ENCODE results near the gene LCE4A. TPM values are rescaled to one million over a fixed set of nuclear protein-coding genes. Genes with fewer than 3 reads are reported as not detected.

LCE4A gene
- total and polyA plus RNA-seq, 2 experiments from 2014 or later, result not detected

DNA sequence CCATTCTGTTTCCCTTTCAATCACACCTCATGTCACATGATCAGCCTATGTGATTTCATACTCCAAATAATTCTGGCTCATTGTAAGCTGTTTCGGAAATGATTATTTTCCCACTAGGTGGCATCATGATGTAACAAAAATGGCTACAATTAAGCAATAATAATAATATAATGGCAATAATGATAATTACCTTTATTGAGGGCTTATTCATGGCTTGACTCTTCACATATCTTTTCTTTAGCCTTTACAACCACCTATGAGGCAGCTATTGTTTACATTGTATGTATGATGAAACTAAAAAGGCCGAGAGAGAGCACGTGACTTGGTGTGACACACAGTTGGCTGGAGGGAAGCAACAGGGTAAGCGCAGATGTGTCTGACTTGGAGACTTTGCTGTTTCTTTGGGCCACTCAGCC lies 37.3 kb downstream of the LCE4A start:
- no peak for ATAC-seq
- Histone ChIP-seq H3K9me2 (ENCODE audit: insufficient read depth) (peaks cover 9% of the 10 kb centered on the region; the same call in 1 of the 2 replicates), H4K20me1 (replicated peaks; ENCODE audit: insufficient read depth) (no peaks in the 10 kb centered on the region), H3K4me3 (no peak overlapping the region), H3K27ac (ENCODE audit: low read depth) (no peak overlapping the region), H3K4me1 (ENCODE audit: insufficient read depth) (peaks cover 4% of the 10 kb centered on the region), H3K4me2 (no peak overlapping the region), H2AFZ (peak overlapping the region; percentile 76; the same call in 1 of the 2 replicates), H3K36me3 (ENCODE audit: insufficient read depth) (no peaks in the 10 kb centered on the region), H3F3A (replicated peaks; ENCODE audit: low read depth) (no peaks in the 10 kb centered on the region), H3K79me2 (replicated peaks; ENCODE audit: insufficient read depth) (no peaks in the 10 kb centered on the region), H3K27me3 (ENCODE audit: insufficient read depth) (no peaks in the 10 kb centered on the region)
- no peak overlapping the region for H3K27ac Mint-ChIP-seq
- H3K36me3 Mint-ChIP-seq (ENCODE audit: low read depth), result no peaks in the 10 kb centered on the region
- no peaks in the 10 kb centered on the region for H3K27me3 Mint-ChIP-seq (ENCODE audit: insufficient read depth, low read depth, poor library complexity)
- DNase-seq (ENCODE audit: low spot score), result no peak
- no peaks in the 10 kb centered on the region; the same call in 2 of the 3 replicates for H3K9me3 Mint-ChIP-seq
- no peak overlapping the region for H3K4me3 Mint-ChIP-seq
- TF ChIP-seq, protein P1, sequence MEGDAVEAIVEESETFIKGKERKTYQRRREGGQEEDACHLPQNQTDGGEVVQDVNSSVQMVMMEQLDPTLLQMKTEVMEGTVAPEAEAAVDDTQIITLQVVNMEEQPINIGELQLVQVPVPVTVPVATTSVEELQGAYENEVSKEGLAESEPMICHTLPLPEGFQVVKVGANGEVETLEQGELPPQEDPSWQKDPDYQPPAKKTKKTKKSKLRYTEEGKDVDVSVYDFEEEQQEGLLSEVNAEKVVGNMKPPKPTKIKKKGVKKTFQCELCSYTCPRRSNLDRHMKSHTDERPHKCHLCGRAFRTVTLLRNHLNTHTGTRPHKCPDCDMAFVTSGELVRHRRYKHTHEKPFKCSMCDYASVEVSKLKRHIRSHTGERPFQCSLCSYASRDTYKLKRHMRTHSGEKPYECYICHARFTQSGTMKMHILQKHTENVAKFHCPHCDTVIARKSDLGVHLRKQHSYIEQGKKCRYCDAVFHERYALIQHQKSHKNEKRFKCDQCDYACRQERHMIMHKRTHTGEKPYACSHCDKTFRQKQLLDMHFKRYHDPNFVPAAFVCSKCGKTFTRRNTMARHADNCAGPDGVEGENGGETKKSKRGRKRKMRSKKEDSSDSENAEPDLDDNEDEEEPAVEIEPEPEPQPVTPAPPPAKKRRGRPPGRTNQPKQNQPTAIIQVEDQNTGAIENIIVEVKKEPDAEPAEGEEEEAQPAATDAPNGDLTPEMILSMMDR (conservative IDR thresholded peaks at IDR 0.05; ENCODE audit: low read depth in 2 of 2), result peak in 1 of 2 experiments; percentile 29; a peak in 2 of 4 replicates
- TF ChIP-seq, protein P2, sequence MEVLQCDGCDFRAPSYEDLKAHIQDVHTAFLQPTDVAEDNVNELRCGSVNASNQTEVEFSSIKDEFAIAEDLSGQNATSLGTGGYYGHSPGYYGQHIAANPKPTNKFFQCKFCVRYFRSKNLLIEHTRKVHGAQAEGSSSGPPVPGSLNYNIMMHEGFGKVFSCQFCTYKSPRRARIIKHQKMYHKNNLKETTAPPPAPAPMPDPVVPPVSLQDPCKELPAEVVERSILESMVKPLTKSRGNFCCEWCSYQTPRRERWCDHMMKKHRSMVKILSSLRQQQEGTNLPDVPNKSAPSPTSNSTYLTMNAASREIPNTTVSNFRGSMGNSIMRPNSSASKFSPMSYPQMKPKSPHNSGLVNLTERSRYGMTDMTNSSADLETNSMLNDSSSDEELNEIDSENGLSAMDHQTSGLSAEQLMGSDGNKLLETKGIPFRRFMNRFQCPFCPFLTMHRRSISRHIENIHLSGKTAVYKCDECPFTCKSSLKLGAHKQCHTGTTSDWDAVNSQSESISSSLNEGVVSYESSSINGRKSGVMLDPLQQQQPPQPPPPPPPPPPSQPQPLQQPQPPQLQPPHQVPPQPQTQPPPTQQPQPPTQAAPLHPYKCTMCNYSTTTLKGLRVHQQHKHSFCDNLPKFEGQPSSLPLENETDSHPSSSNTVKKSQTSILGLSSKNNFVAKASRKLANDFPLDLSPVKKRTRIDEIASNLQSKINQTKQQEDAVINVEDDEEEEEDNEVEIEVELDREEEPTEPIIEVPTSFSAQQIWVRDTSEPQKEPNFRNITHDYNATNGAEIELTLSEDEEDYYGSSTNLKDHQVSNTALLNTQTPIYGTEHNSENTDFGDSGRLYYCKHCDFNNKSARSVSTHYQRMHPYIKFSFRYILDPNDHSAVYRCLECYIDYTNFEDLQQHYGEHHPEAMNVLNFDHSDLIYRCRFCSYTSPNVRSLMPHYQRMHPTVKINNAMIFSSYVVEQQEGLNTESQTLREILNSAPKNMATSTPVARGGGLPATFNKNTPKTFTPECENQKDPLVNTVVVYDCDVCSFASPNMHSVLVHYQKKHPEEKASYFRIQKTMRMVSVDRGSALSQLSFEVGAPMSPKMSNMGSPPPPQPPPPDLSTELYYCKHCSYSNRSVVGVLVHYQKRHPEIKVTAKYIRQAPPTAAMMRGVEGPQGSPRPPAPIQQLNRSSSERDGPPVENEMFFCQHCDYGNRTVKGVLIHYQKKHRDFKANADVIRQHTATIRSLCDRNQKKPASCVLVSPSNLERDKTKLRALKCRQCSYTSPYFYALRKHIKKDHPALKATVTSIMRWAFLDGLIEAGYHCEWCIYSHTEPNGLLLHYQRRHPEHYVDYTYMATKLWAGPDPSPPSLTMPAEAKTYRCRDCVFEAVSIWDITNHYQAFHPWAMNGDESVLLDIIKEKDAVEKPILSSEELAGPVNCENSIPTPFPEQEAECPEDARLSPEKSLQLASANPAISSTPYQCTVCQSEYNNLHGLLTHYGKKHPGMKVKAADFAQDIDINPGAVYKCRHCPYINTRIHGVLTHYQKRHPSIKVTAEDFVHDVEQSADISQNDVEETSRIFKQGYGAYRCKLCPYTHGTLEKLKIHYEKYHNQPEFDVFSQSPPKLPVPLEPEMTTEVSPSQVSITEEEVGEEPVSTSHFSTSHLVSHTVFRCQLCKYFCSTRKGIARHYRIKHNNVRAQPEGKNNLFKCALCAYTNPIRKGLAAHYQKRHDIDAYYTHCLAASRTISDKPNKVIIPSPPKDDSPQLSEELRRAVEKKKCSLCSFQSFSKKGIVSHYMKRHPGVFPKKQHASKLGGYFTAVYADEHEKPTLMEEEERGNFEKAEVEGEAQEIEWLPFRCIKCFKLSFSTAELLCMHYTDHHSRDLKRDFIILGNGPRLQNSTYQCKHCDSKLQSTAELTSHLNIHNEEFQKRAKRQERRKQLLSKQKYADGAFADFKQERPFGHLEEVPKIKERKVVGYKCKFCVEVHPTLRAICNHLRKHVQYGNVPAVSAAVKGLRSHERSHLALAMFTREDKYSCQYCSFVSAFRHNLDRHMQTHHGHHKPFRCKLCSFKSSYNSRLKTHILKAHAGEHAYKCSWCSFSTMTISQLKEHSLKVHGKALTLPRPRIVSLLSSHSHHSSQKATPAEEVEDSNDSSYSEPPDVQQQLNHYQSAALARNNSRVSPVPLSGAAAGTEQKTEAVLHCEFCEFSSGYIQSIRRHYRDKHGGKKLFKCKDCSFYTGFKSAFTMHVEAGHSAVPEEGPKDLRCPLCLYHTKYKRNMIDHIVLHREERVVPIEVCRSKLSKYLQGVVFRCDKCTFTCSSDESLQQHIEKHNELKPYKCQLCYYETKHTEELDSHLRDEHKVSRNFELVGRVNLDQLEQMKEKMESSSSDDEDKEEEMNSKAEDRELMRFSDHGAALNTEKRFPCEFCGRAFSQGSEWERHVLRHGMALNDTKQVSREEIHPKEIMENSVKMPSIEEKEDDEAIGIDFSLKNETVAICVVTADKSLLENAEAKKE (CRISPR knock-in tag; IDR thresholded peaks at IDR 0.05), result no peak
- TF ChIP-seq CREB1 (CRISPR knock-in tag; IDR thresholded peaks at IDR 0.05; ENCODE audit: low read depth), result no peak
- TF ChIP-seq, protein P3, sequence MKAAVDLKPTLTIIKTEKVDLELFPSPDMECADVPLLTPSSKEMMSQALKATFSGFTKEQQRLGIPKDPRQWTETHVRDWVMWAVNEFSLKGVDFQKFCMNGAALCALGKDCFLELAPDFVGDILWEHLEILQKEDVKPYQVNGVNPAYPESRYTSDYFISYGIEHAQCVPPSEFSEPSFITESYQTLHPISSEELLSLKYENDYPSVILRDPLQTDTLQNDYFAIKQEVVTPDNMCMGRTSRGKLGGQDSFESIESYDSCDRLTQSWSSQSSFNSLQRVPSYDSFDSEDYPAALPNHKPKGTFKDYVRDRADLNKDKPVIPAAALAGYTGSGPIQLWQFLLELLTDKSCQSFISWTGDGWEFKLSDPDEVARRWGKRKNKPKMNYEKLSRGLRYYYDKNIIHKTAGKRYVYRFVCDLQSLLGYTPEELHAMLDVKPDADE (IDR thresholded peaks at IDR 0.05), result no peak
- peaks cover 3% of the 10 kb centered on the region; the same call in 2 of the 3 replicates for H3K4me1 Mint-ChIP-seq

Data from GM23338 (cell line).